ENCODE measurements around the gene GRIN2A.
A peak's percentile ranks its signal among the peaks of the same experiment; 100 is the strongest.

GRIN2A gene

DNA sequence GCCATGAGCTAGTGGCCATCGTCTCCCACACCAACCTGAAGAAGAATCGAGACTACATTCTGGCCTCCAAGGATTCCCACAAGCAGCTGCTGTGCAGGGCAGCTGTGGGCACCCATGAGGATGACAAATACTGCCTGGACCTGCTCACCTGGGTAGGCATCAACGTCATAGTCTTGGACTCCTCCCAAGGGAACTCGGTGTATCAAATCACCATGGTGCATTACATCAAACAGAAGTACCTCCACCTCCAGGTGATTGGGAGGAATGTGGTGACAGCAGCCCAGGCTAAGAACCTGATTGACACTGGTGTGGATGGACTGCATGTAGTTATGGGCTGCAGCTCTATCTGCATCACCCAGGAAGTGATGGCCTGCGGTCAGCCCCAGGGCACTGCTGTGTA lies 70.2 kb downstream of the GRIN2A start:
- no peak overlapping the region for H3K9ac ChIP-seq (ENCODE audit: low read length in 2 of 2)
- peaks cover 23% of the 10 kb centered on the region for H3K4me1 ChIP-seq (ENCODE audit: control insufficient read depth, insufficient read depth, low read length)
- no peaks in the 10 kb centered on the region for H3K36me3 ChIP-seq (ENCODE audit: control insufficient read depth in 2 of 2, insufficient read depth in 2 of 2, low read length in 2 of 2)
- H3K27ac ChIP-seq (ENCODE audit: low read length), result no peak overlapping the region
- no peaks in the 10 kb centered on the region for H3K27me3 ChIP-seq (ENCODE audit: control insufficient read depth in 1 of 2, insufficient read depth in 2 of 2, low read length in 2 of 2)
- H3K4me3 ChIP-seq (ENCODE audit: low read length in 2 of 2), result no peak overlapping the region
- no peaks in the 10 kb centered on the region for H3K9me3 ChIP-seq (ENCODE audit: control insufficient read depth in 2 of 2, low read length in 2 of 2)

DNA sequence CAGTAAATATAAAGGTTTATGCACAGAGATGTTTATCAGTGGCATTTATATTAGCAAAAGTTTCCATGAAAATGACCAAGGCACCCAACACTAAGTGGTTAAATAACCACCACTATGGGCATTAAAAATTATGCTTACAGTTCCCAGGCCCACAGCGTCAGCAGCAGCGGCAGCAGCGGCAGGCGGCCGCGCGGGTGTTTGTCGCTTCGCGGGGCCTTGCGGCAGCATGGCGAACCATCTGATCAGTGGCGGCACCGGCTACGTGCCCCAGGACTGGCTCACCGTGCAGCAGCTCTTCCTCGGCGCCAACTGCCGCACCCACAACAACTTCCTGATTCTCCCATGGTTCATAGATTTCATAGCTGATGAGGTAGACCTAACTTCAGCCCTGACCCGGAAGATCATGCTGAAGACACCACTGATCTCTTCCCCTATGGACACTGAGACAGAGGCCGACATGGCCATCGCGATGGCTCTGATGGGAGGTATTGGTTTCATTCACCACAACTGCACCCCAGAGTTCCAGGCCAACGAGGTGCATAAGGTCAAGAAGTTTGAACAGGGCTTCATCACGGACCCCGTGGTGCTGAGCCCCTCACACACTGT lies 71.0 kb downstream of the GRIN2A start:
- H3K27me3 ChIP-seq (ENCODE audit: control insufficient read depth in 1 of 2, insufficient read depth in 2 of 2, low read length in 2 of 2), result no peaks in the 10 kb centered on the region
- peaks cover 25% of the 10 kb centered on the region for H3K4me1 ChIP-seq (ENCODE audit: control insufficient read depth, insufficient read depth, low read length)
- H3K27ac ChIP-seq (ENCODE audit: low read length), result no peak overlapping the region
- H3K36me3 ChIP-seq (ENCODE audit: control insufficient read depth in 2 of 2, insufficient read depth in 2 of 2, low read length in 2 of 2), result no peaks in the 10 kb centered on the region
- H3K9ac ChIP-seq (ENCODE audit: low read length in 2 of 2), result no peak overlapping the region
- no peaks in the 10 kb centered on the region for H3K9me3 ChIP-seq (ENCODE audit: control insufficient read depth in 2 of 2, low read length in 2 of 2)
- H3K4me3 ChIP-seq (ENCODE audit: low read length in 2 of 2), result no peak overlapping the region

DNA sequence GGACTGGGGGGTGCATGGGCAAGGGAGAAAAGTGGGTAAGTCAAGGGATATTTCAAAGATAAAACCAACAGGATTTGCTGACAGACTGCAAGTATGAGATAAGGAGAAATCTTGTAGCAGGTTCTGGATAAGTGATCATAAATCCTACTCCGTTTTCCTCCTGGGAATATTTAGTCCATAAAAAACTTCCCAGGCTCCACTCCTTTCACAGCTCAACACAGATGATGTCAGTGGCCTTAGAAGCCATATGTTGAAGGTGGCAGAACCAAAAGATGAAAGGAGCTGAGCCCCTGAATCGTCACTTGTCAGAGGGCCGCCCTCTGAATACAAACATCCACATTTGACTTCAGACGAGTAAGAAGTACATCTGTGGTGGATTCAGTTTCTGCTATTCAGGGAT lies 71.7 kb downstream of the GRIN2A start:
- H3K36me3 ChIP-seq (ENCODE audit: control insufficient read depth in 2 of 2, insufficient read depth in 2 of 2, low read length in 2 of 2), result no peaks in the 10 kb centered on the region
- H3K9ac ChIP-seq (ENCODE audit: low read length in 2 of 2), result no peak overlapping the region
- no peaks in the 10 kb centered on the region for H3K27me3 ChIP-seq (ENCODE audit: control insufficient read depth in 1 of 2, insufficient read depth in 2 of 2, low read length in 2 of 2)
- no peak overlapping the region for H3K4me3 ChIP-seq (ENCODE audit: low read length in 2 of 2)
- peak overlapping the region; percentile 46 for H3K27ac ChIP-seq (ENCODE audit: low read length)
- no peaks in the 10 kb centered on the region for H3K9me3 ChIP-seq (ENCODE audit: control insufficient read depth in 2 of 2, low read length in 2 of 2)
- peaks cover 25% of the 10 kb centered on the region for H3K4me1 ChIP-seq (ENCODE audit: control insufficient read depth, insufficient read depth, low read length)

DNA sequence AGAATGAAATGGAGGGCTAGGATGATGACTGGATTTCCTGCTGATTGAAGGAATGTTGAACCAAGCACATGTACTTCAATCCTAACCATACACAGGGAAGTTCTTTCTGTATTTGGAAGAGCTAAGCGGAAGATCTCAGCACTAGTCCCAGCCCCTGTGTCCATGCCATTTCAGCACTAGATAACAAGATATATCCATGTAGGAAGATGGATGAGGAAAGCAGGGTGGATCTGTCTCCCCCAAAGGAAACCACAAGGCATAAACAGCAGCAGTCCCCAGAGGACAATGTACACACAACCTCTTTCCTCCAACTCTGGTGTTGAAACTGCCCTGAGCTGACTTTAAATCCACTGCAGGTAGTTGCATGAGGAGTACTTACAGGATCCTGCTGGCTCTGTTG lies 75.1 kb downstream of the GRIN2A start:
- Histone ChIP-seq H3K36me3 (ENCODE audit: control insufficient read depth in 2 of 2, insufficient read depth in 2 of 2, low read length in 2 of 2) (no peaks in the 10 kb centered on the region), H3K9me3 (ENCODE audit: control insufficient read depth in 2 of 2, low read length in 2 of 2) (no peaks in the 10 kb centered on the region), H3K27me3 (ENCODE audit: control insufficient read depth in 1 of 2, insufficient read depth in 2 of 2, low read length in 2 of 2) (no peaks in the 10 kb centered on the region), H3K27ac (ENCODE audit: low read length) (peak overlapping the region; percentile 24), H3K4me3 (ENCODE audit: low read length in 2 of 2) (no peak overlapping the region), H3K9ac (ENCODE audit: low read length in 2 of 2) (no peak overlapping the region), H3K4me1 (ENCODE audit: control insufficient read depth, insufficient read depth, low read length) (peaks cover 14% of the 10 kb centered on the region)

DNA sequence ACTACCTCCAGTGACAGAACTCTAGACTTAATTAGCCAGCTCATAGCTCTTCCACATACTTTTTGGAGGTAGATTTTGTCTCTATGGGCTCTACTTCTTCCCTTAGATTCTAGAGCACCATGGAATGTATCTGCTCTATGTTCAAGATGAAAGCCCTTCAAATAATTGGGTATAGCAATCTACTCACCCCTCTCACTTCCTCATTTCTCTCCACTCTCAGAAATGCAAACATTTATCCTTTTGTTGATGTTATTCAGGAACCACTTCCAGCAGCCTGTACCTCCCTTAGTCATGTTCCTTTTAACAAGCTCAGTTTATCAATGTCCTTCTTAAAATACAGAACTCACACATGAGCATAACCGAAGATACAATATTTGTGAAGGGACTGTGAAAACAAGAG lies 78.5 kb downstream of the GRIN2A start:
- Histone ChIP-seq H3K27ac (ENCODE audit: low read length) (no peak overlapping the region), H3K9ac (ENCODE audit: low read length in 2 of 2) (no peak overlapping the region), H3K27me3 (ENCODE audit: control insufficient read depth in 1 of 2, insufficient read depth in 2 of 2, low read length in 2 of 2) (no peaks in the 10 kb centered on the region), H3K36me3 (ENCODE audit: control insufficient read depth in 2 of 2, insufficient read depth in 2 of 2, low read length in 2 of 2) (no peaks in the 10 kb centered on the region), H3K9me3 (ENCODE audit: control insufficient read depth in 2 of 2, low read length in 2 of 2) (no peaks in the 10 kb centered on the region), H3K4me3 (ENCODE audit: low read length in 2 of 2) (no peak overlapping the region), H3K4me1 (ENCODE audit: control insufficient read depth, insufficient read depth, low read length) (peaks cover 17% of the 10 kb centered on the region)

DNA sequence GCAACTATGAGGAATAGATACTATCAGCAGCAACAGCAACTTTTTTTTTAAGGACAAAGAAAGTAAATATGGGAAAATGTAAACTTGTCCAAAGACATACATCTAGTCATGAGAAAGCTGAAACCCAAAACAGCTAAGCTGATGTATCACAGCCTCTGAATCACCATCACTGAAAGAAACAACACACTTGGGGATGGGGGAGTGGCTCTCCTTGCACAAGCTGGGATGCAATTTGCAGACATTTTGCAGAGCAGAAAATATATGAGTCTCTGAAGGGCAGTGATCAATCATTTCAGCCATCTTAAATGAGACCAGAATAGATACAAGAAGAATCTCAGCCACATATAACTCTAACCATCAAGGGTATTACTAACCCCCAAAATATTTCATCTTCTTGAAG lies 79.1 kb downstream of the GRIN2A start:
- no peaks in the 10 kb centered on the region for H3K27me3 ChIP-seq (ENCODE audit: control insufficient read depth in 1 of 2, insufficient read depth in 2 of 2, low read length in 2 of 2)
- no peaks in the 10 kb centered on the region for H3K9me3 ChIP-seq (ENCODE audit: control insufficient read depth in 2 of 2, low read length in 2 of 2)
- no peak overlapping the region for H3K4me3 ChIP-seq (ENCODE audit: low read length in 2 of 2)
- no peaks in the 10 kb centered on the region for H3K36me3 ChIP-seq (ENCODE audit: control insufficient read depth in 2 of 2, insufficient read depth in 2 of 2, low read length in 2 of 2)
- H3K27ac ChIP-seq (ENCODE audit: low read length), result no peak overlapping the region
- no peak overlapping the region for H3K9ac ChIP-seq (ENCODE audit: low read length in 2 of 2)
- peaks cover 17% of the 10 kb centered on the region for H3K4me1 ChIP-seq (ENCODE audit: control insufficient read depth, insufficient read depth, low read length)

DNA sequence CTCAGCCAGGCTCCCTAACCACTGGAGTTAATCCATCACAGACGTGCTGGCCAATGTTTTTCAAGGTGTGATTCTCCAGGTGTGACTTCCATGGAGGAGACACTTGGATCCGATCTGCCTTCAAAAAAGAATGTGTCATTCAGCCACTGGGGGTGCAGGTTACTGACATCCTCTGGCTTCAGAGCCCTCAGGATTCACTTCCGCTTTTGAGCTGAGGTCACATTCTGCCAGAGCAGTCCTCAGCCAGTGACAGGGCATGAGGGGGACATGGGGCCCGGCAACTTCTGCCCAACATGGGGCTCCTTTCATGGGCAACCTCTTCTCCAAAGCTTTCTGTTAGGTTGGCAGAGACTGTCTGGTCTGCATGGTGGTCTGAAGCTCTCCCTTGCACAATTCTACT lies 81.4 kb downstream of the GRIN2A start:
- peaks cover 21% of the 10 kb centered on the region for H3K4me1 ChIP-seq (ENCODE audit: control insufficient read depth, insufficient read depth, low read length)

DNA sequence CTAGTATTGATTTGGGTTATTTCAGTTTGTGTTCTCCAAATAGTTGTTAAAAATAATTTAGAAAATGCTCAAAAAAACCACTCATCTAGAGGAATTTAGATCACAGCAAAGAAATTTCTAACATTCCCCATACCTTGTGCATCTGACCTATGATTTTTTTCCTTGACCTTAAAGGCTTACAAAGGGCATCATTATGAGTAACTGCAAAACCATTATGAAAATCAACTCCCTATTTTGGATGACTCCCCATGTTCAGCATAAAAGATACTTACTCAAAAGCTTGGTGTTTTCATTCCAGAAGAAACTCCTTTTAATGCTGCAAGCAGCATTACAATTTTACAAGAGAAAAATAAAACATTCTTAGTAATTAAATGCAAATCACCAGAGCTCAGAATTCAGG lies 83.2 kb downstream of the GRIN2A start:
- H3K36me3 ChIP-seq (ENCODE audit: control insufficient read depth in 2 of 2, insufficient read depth in 2 of 2, low read length in 2 of 2), result no peaks in the 10 kb centered on the region
- H3K27me3 ChIP-seq (ENCODE audit: control insufficient read depth in 1 of 2, insufficient read depth in 2 of 2, low read length in 2 of 2), result no peaks in the 10 kb centered on the region
- H3K9me3 ChIP-seq (ENCODE audit: control insufficient read depth in 2 of 2, low read length in 2 of 2), result peaks cover 0 to 3% of the 10 kb centered on the region in 2 donors
- no peak overlapping the region for H3K27ac ChIP-seq (ENCODE audit: low read length)
- no peak overlapping the region for H3K9ac ChIP-seq (ENCODE audit: low read length in 2 of 2)
- peaks cover 15% of the 10 kb centered on the region for H3K4me1 ChIP-seq (ENCODE audit: control insufficient read depth, insufficient read depth, low read length)
- H3K4me3 ChIP-seq (ENCODE audit: low read length in 2 of 2), result no peak overlapping the region

More for the DNA sequence above, 81.4 kb downstream of the GRIN2A start:
- Histone ChIP-seq H3K9ac (ENCODE audit: low read length in 2 of 2) (no peak overlapping the region), H3K9me3 (ENCODE audit: control insufficient read depth in 2 of 2, low read length in 2 of 2) (no peaks in the 10 kb centered on the region), H3K27me3 (ENCODE audit: control insufficient read depth in 1 of 2, insufficient read depth in 2 of 2, low read length in 2 of 2) (no peaks in the 10 kb centered on the region), H3K27ac (ENCODE audit: low read length) (peak overlapping the region; percentile 31), H3K36me3 (ENCODE audit: control insufficient read depth in 2 of 2, insufficient read depth in 2 of 2, low read length in 2 of 2) (no peaks in the 10 kb centered on the region), H3K4me3 (ENCODE audit: low read length in 2 of 2) (peak overlapping the region in 1 of 2 donors; percentile 28)

DNA sequence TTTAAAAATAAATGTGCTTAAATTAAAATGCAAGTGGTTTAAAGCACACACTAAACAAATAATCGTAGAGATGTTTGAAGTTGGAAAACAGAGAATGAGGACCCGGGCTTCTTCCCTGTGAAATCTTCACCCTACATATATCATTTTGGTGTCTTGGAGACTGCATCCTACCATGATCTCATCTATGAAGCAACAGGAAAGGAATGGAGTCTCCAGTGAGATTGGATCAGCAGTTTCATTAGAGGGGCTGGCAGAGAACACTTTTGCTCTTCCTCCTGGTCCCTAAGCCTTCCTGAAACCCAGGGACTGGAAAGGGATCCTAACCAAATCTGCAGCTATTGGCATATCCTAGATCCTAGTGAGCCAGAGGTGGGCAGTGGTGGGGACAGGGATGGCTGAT lies 85.0 kb downstream of the GRIN2A start:
- no peak overlapping the region for H3K9ac ChIP-seq (ENCODE audit: low read length in 2 of 2)
- no peak overlapping the region for H3K4me3 ChIP-seq (ENCODE audit: low read length in 2 of 2)
- peaks cover 0 to 3% of the 10 kb centered on the region in 2 donors for H3K9me3 ChIP-seq (ENCODE audit: control insufficient read depth in 2 of 2, low read length in 2 of 2)
- H3K36me3 ChIP-seq (ENCODE audit: control insufficient read depth in 2 of 2, insufficient read depth in 2 of 2, low read length in 2 of 2), result no peaks in the 10 kb centered on the region
- H3K27me3 ChIP-seq (ENCODE audit: control insufficient read depth in 1 of 2, insufficient read depth in 2 of 2, low read length in 2 of 2), result no peaks in the 10 kb centered on the region
- H3K4me1 ChIP-seq (ENCODE audit: control insufficient read depth, insufficient read depth, low read length), result peaks cover 15% of the 10 kb centered on the region
- H3K27ac ChIP-seq (ENCODE audit: low read length), result no peak overlapping the region

DNA sequence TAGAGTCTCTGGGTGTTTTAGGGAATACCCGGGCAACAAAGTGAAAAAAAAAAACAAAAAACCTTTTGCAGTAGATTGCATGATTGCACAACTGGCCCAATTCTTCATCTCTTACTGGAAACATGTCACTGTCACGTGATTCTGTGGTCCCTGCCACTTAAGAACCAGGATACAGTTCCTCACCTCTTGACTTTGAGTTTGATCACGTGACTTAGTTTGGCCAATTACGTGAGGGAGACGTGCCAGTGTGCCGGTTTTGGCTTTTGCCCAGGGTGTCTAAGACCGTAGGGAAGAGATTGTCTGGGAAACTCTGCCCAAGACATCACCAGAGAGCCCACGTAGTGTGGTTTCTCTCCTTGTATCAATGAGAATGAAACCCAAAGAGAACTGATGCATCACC lies 88.7 kb downstream of the GRIN2A start:
- Histone ChIP-seq H3K36me3 (ENCODE audit: control insufficient read depth in 2 of 2, insufficient read depth in 2 of 2, low read length in 2 of 2) (no peaks in the 10 kb centered on the region), H3K9me3 (ENCODE audit: control insufficient read depth in 2 of 2, low read length in 2 of 2) (peaks cover 0 to 3% of the 10 kb centered on the region in 2 donors), H3K27me3 (ENCODE audit: control insufficient read depth in 1 of 2, insufficient read depth in 2 of 2, low read length in 2 of 2) (no peaks in the 10 kb centered on the region), H3K4me3 (ENCODE audit: low read length in 2 of 2) (no peak overlapping the region), H3K9ac (ENCODE audit: low read length in 2 of 2) (no peak overlapping the region), H3K4me1 (ENCODE audit: control insufficient read depth, insufficient read depth, low read length) (peaks cover 16% of the 10 kb centered on the region), H3K27ac (ENCODE audit: low read length) (no peak overlapping the region)

DNA sequence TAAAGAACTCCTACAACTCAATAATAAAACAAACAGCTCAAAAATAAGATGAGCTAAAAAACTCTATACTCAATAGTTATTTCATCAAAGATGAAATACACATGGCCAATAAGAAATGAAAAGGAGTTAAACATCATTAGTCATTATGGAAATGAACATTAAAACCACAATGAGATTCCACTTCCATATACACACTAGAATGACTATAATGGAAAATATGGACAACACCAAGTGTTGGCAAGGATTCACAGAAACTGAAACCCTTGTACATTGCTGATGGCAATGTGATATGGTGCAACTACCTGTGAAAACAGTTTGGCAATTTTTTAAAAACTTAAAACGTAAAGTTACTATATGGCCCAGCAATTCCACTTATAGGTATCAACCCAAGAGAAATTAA lies 91.4 kb downstream of the GRIN2A start:
- Histone ChIP-seq H3K4me1 (ENCODE audit: control insufficient read depth, insufficient read depth, low read length) (peaks cover 21% of the 10 kb centered on the region), H3K27ac (ENCODE audit: low read length) (no peak overlapping the region), H3K27me3 (ENCODE audit: control insufficient read depth in 1 of 2, insufficient read depth in 2 of 2, low read length in 2 of 2) (no peaks in the 10 kb centered on the region), H3K9me3 (ENCODE audit: control insufficient read depth in 2 of 2, low read length in 2 of 2) (peaks cover 0 to 3% of the 10 kb centered on the region in 2 donors), H3K9ac (ENCODE audit: low read length in 2 of 2) (no peak overlapping the region), H3K36me3 (ENCODE audit: control insufficient read depth in 2 of 2, insufficient read depth in 2 of 2, low read length in 2 of 2) (no peaks in the 10 kb centered on the region), H3K4me3 (ENCODE audit: low read length in 2 of 2) (no peak overlapping the region)

Data from stomach smooth muscle (tissue), 2 donors.